NCI-H2227 treated with DMSO at 0.1 percent for 48 hours (cell line): ENCODE results near the gene TMEM140.
"Not testable (repeated sequence)": the region's sequence is repeated elsewhere in the genome, so short reads cannot be mapped to it uniquely, and the experiment has no call there.

ENCODE experiments used
- DNase-seq: peaks from one replicate; lab custom pipeline; 2025; lab: John Stamatoyannopoulos, UW

Gene TMEM140

DNA sequence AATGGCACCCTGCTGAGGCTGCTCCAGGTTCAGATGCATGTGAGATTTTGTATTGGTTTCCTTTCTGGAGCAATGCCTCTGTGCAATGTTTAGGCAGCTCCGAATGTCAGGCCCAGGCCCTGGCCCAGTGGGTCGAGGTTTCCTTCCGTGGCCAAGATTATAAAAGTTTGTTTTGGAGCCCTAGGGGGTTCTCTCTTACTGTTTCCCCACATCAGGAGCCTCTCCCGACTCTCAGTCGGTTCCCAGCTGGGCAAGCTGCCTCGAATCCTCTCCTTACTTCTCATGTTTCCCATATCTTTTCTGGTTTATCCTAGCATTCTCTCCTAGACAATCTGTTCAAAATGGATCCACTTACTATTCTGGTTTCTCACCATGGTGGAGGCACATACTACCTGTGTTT lies 11.0 kb downstream of the TMEM140 start:
- no peak for DNase-seq

DNA sequence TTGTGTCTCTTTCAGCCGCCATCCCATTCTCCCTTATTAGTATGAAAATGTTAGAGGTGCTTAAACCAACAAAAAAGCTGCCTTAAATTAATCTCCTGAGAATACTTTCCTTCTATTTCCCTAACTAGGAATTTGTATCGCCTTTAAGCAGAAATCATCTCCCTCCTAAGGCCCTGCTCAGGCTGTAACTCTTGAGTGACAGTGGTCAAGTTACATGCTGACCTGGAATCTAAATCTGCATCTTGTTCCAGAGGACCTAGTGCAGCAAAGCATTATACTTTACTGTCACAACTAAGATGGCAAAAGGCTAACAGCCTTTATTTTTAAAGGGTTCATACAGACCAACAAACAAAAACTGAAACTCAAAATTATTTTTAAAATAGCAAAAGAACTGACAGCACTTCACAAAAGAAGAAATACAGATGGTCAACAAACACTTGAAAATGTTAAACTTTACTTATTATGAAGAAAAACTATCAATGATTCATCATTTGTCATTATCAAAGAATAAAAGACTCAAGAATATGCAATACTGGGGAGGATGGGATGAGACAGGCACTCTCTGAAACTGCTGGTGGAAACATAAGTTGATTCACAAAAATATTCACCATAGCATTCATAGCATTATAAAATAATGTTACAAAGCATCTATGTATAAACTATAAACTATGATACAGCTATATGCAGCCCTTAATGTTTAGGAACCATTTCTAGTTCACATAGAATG lies 11.7 kb downstream of the TMEM140 start:
- DNase-seq: no peak

DNA sequence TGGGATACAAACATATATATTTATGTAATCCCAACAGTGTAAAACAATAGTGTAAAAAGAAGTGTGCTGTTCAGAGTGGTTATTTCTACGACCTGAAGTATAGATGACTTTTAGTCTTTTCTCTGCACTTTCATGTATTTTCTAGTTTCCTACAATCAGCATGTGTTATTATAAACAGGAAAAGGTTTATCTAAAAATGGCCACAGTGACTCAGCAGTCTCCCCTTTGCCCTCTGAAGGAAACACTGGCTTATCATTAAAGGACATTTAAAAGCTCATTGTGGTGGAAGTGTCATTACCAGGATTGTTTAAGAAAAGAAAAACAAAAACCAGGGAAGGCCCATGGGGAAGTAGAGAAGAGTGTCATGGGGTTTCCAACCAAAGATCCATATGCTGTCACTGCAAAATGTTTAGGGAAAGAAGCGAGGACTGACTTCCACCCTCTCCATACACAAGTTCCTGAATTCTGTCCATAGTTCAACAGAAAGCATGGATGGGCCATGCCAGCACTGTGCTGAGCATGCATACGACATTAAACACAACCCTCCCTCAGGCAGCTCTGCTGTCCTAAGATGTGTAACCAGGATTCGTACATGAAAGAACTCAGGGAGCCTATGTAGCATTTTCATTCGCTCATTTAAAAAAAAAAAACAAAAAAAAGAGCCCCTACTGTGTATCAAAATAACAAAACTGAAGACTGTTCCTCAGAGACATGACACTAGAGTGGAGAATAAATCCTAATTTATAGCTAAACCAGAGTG lies 12.4 kb downstream of the TMEM140 start:
- no peak for DNase-seq

DNA sequence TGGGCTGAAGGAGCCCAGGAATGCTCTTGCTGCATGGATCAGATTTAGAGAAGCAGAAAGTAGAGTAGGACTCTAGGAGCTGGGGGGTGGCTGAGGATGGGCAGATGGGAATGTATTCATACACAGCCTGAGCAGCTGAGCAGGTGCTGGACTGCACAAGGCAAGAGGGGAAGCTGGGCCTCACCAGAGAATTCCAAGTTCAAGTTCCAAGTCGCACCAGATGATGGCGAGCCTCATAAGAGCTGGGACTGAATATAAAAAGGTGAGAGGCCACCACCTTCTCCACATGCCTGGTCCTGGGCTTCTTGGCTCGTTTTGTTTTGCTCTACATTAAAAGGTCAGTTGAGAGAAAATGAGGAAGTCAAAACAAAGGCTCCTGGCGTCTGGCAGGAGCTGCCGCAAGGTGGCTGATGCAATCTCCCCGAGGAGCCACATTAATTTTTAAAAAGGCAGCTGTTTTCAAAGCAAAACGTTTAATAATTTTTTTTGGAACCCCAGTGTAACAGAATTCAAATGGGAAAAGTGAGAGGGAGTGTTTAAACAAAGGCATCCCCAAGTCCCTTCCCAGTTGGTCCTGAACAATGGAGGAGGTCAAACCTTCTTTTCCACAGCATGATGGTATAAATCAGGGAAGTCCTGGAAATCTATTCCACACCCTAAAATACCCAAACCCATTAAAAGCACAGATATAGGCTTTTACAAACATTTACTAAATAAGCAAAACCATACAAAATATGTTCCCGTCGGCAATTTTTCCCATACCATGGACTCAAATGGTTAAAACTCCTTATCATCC lies 13.2 kb downstream of the TMEM140 start:
- no peak for DNase-seq

DNA sequence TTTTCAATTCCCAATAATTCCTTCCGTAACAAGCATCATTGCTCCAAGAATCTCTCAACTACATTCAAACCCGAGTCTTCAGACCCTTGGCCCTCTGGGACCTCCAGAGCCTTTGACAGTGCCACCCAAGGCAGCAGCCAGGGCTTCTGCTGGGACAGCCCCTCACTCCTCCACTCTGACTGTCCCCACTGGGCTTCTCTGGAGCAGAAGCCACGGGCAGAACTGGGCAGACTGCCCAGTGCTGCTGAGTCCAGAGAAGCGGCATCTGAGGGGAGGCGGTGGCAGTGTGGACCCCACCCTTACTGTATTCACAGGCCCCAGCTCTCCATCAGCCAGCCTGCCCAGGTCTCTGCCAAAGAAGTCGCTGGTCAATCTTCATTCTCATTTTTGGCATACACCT lies 13.8 kb downstream of the TMEM140 start:
- DNase-seq: no peak

DNA sequence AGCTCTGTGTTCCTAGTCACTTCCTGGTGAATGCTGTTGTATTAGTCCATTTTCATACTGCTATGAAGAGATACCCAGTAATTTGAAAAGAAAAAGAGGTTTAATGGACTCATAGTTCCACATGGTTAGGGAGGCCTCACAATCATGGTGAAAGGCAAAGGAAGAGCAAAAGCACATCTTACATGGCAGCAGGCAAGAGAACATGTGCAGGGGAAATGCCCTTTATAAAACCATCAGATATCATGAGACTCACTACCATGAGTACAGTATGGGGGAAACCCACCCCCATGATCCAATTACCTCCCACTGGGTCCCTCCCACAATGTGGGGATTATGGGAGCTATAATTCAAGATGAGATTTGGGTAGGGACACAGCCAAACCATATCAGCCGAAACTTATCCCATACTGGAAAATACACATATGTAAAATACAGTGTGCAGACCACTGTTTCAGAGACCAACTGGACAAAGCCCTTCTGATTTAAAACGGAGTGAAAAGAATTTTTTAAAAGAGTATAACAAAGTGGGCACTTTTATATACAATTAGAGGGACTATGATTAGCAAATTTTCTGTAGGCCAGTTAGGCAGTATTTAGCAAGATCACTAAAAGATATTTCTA lies 14.6 kb downstream of the TMEM140 start:
- no peak for DNase-seq

DNA sequence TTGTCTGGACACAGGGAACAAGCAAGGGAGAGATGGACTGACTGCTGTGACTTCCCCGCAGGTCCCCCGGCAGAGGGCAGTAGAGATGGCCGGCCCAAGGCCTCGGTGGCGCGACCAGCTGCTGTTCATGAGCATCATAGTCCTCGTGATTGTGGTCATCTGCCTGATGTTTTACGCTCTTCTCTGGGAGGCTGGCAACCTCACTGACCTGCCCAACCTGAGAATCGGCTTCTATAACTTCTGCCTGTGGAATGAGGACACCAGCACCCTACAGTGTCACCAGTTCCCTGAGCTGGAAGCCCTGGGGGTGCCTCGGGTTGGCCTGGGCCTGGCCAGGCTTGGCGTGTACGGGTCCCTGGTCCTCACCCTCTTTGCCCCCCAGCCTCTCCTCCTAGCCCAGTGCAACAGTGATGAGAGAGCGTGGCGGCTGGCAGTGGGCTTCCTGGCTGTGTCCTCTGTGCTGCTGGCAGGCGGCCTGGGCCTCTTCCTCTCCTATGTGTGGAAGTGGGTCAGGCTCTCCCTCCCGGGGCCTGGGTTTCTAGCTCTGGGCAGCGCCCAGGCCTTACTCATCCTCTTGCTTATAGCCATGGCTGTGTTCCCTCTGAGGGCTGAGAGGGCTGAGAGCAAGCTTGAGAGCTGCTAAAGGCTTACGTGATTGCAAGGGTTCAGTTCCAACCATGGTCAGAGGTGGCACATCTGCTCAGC lies 16.6 kb downstream of the TMEM140 start:
- no peak for DNase-seq

DNA sequence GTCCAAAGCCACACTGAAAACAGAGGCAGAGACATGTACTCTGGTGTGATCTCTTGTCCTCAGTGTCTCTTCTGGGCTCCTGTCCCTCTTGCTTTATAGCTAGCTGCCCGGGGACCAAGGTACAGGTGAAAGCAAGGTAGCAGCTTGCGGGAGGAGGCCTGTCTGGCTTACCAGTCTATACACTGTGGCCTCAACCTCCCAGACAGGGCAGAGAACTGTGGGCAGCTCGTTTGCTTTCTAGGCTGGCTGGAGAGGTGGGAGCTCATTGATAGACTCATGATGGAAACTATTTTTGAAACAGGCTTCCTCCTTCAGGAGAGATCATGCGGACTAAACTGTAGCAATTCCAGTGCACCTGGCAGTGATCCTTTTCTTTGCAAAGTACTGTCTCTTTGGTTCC lies 18.0 kb downstream of the TMEM140 start:
- no peak for DNase-seq

DNA sequence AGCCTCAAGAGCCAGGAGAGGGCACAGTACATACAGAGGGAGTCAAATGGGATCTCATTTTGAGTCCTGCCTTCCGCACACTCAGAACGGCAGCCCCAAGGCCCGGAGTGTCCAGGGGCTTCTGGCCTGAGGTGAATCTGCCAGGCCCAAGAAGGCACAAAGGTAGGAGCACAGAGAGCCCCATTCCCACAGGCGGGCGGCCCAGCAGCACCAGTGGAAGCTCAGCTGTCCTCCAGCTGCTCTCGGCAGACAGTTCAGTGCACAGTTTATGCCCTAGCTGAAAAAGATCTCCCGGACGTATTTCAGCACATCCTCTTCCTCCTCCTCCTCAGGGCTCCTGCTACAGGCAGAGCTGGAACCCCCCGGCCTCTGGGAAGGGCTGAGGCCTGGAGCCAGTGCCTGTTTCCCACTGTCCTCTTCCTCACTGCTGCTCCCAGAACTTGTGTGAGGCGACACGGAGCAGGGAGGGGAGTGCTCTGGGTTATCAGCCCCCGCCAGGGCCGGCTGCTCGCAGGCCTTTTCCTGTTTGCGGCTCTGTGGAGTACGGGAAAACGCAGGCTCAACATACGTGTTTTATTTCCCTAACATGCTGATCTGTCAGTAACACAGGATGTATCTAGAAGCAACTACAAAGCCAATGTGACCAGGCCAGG lies 18.6 kb downstream of the TMEM140 start:
- DNase-seq: no peak

DNA sequence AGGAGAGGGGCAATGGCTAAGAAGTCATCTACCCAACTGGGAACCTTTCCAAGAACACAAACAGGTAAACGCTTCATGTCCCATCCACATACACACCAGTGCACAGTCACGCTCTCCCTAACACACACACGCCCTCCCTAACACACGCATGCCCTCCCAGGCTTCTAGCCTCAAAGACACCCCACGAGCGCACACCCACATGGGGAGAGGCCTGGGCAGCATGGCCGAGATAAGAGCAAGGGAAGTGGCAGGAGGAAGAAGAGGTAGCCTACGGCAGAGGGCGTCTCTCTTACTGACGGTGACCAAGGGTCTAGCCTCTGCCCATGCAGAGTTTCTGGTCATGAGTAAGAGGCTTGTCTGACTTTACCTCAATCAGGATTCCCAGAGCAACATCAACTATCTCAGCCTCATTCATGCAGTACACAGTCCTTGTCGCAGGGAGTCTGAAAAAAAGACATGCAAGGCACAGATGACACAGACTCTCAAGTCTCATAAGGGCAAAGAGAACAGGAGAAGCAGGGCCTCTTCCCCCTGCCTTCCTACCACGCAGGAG lies 19.6 kb downstream of the TMEM140 start:
- no peak for DNase-seq

DNA sequence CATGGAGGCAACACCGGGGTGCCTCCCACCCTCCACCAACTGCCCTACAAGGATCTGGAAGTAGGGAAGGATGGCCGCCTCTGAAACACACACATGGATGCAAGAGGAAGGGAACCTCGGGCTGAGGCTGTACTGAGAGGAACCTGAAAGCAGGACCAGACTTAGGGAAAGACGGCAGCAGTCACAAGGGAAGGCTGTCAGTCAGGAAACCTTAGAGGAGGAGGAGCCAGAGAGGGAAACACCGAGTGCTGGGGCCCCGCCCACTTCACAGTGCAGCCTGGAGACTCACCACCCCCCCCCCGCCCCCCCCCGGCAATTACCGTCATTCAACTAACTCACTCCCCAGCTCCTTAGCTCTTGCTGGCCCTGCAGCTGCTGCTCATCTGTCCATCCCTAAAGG lies 20.1 kb downstream of the TMEM140 start:
- no peak for DNase-seq

DNA sequence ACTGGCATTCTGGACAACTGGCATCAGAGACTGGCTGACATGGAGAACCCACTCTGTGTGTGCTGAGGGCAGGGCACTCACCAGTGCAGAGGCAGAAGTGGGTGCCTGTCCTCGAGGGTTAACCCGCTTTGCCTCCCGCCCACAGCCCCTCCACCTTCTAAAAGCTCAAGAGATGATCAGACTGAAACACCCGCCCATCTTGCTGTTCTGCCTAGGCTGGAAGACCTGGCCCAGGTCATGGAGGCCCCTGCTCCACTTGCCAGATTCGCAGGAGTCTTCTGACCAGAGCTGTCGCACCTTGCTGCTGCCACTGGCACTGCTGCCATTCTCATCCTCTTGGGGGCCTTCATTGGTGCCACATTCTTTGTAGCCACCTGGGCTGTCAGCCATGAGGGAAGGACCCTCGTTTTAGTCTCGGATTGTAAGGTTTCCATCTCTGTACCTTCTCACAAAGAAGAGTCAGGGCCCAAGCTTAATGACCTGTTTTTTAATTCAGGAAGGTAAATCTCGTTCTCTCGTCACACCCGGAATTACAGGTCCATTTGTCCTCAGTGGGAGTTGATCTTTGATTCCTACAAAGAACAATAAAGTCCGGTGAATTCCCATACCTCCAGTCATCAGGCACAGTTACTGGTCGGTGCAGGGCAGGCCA lies 20.7 kb downstream of the TMEM140 start:
- no peak for DNase-seq

DNA sequence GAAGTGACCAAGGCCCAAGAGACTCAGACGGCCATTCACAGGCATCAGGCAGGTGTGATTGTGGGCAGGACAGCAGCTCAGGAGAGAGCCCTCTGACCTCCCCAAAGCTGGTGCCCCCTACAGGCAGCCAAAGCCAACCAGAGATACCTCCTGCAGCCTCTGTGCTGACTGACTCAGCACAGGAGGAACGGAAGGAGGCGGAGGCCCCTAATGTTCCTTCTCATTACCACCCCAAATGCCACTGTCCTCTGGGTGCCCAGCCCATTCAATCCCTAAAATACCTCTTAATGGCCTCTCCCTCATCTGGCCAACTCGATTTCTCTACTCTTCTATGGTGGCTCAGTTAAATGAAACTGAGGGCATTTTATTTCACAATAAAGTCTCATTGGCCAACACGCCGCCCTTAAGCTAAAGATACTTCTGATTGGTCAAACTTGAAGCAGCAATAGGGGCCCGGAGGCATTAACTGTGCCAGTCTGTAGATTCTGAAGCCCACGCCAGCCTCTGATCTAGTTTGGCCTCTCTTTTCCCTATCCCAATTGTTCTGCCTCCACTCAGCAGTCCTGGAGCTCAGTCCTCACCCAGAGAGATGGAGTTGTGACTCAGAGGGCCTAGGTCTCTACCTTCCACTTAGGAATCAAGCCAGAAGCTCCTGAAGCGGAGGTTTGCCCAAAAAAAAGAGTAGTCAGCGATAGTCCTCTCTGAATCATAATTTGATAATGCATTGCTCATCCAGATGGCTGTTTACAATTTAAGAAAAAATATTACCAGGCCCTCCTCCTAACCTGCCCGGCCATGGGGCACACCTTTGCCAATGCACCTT lies 21.5 kb downstream of the TMEM140 start:
- no peak for DNase-seq

DNA sequence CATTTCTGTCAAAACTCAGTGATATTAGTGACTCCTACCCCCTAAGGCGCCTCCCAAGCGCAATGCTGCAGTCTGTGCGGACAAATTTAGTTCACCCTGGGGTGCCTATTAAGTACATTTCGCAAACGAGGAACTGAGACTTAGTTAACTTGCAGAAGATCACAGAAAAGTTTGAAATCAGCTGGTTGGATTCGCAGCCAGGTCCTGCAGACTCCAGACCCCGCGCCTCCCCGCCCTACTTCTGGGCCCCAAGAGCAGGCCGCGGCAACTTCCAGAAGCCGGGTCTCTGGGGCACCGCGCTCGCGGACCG lies 22.0 kb downstream of the TMEM140 start:
- DNase-seq: no peak

DNA sequence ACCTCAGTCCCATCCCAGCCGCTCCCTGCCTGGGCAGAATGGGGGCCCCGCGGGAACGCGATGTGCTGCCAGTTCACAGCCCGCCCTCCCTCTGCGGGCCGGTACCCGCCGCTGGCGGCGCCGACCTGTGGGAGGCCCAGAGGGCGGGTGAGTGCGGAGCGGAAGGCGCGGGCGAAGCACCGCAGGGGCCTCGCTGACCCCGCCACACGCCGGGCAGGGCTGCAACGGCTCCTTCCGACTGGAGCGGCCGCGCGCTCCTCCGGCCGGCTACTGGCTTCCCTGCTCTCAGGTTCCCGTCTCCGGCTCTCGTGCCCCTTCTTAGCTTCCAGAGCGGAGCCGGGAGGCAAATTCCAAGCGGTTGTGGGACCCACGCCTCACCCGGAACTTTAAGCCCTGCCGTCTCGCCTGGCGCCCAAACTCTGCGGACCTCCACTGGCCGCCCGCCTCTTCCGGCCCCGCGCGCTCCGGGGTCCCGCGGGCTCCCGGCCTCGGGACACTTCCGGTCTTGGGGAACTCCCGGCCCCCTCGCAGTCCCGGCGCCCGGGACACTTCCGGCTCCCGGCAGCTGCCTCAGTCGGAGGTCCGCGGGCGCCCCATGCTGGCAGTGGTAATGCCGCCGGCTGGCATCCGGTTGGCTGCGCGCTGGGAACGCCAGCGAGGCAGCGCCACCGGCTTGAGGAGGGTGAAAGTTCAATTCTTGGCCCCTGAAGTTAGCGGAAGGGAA lies 22.6 kb downstream of the TMEM140 start, which contains the start of gene CYREN:
Gene CYREN, minus strand, starts transcription at position 434 of the 724 bp plus-strand sequence. CDS start 1,785 bp downstream, outside the sequence.
- peak; percentile 84 for DNase-seq

DNA sequence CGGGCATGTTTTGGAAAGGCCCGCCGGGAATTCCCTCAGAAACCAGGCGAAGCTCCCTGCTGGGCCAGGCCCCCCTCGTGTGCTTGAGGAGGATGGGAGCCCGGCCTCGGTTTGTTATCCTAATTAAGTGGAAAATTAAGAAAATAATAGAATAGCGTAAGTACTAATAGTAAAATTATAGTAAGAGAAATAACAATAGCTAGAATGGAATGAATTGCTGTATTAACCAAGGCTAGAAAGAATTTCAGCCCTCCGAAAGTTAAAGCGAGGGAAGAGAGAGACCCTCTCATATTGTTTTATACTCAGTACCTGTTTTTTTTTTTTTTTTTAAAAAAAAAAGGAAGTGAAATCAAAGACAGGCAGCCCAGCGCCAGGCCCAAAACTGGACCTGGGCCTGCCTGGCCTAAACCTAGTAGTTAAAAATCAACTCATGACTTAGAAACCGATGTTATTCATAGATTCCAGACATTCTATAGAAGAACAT lies 23.2 kb downstream of the TMEM140 start:
- not testable (repeated sequence) for DNase-seq

DNA sequence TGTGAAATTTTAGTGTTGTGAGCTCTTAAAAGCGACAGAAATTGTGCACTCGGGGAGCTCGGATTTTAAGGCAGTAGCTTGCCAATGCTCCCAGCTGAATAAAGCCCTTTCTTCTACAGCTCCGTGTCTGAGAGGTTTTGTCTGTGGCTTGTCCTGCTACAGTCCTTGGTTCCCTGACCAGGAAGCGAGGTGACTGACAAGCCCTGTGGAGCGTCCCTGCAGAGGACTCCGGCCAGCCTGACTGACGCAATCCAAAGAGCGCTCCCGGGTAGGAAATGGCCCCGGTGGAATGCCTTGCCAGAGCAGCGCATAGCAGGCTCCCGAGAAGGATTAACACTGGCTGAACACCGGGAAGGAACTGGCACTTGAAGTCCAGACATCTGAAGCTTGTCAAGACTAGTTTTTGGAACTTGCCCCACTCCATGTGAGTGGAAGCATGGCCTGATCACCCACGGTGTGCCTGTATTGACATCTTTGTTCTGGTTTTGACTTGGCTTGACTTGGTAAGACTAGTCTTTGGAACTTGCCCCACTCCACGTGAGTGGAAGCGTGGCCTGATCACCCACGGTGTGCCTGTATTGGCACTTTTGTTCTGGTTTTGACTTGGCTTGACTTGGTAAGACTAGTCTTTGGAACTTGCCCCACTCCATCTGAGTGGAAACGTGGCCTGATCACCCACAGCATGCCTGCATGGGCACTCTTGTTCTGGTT lies 23.9 kb downstream of the TMEM140 start:
- not testable (repeated sequence) for DNase-seq

DNA sequence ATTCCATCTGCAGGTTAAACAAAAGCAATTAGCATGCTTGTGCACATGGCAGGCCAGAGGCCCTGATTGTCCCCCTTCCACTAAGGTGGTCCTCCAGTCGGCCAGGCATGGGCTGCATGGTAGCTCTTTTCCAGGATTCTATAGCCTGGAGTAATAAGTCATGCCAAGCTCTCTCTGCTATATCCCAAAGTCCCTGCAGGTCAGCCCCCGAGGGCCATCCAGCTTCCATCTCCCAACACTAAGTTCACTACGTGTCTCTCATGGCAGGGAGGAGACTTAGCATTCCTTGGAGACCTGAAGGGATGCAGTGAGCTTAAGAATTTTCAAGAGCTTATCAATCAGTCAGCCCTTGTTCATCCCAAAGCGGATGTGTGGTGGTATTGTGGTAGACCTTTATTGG lies 26.0 kb downstream of the TMEM140 start:
- DNase-seq: not testable (repeated sequence)
